ENCODE data around the gene PPFIBP1. TPM values are rescaled to one million over a fixed set of nuclear protein-coding genes. Genes with fewer than 3 reads are reported as not detected.

Gene PPFIBP1
- total and polyA plus RNA-seq, 2 of the 8 experiments (the other 6 are each of a cell fraction or from before 2014, with no cell fraction given) = 7.7 to 31.3 TPM

- TF ChIP-seq, protein P1, sequence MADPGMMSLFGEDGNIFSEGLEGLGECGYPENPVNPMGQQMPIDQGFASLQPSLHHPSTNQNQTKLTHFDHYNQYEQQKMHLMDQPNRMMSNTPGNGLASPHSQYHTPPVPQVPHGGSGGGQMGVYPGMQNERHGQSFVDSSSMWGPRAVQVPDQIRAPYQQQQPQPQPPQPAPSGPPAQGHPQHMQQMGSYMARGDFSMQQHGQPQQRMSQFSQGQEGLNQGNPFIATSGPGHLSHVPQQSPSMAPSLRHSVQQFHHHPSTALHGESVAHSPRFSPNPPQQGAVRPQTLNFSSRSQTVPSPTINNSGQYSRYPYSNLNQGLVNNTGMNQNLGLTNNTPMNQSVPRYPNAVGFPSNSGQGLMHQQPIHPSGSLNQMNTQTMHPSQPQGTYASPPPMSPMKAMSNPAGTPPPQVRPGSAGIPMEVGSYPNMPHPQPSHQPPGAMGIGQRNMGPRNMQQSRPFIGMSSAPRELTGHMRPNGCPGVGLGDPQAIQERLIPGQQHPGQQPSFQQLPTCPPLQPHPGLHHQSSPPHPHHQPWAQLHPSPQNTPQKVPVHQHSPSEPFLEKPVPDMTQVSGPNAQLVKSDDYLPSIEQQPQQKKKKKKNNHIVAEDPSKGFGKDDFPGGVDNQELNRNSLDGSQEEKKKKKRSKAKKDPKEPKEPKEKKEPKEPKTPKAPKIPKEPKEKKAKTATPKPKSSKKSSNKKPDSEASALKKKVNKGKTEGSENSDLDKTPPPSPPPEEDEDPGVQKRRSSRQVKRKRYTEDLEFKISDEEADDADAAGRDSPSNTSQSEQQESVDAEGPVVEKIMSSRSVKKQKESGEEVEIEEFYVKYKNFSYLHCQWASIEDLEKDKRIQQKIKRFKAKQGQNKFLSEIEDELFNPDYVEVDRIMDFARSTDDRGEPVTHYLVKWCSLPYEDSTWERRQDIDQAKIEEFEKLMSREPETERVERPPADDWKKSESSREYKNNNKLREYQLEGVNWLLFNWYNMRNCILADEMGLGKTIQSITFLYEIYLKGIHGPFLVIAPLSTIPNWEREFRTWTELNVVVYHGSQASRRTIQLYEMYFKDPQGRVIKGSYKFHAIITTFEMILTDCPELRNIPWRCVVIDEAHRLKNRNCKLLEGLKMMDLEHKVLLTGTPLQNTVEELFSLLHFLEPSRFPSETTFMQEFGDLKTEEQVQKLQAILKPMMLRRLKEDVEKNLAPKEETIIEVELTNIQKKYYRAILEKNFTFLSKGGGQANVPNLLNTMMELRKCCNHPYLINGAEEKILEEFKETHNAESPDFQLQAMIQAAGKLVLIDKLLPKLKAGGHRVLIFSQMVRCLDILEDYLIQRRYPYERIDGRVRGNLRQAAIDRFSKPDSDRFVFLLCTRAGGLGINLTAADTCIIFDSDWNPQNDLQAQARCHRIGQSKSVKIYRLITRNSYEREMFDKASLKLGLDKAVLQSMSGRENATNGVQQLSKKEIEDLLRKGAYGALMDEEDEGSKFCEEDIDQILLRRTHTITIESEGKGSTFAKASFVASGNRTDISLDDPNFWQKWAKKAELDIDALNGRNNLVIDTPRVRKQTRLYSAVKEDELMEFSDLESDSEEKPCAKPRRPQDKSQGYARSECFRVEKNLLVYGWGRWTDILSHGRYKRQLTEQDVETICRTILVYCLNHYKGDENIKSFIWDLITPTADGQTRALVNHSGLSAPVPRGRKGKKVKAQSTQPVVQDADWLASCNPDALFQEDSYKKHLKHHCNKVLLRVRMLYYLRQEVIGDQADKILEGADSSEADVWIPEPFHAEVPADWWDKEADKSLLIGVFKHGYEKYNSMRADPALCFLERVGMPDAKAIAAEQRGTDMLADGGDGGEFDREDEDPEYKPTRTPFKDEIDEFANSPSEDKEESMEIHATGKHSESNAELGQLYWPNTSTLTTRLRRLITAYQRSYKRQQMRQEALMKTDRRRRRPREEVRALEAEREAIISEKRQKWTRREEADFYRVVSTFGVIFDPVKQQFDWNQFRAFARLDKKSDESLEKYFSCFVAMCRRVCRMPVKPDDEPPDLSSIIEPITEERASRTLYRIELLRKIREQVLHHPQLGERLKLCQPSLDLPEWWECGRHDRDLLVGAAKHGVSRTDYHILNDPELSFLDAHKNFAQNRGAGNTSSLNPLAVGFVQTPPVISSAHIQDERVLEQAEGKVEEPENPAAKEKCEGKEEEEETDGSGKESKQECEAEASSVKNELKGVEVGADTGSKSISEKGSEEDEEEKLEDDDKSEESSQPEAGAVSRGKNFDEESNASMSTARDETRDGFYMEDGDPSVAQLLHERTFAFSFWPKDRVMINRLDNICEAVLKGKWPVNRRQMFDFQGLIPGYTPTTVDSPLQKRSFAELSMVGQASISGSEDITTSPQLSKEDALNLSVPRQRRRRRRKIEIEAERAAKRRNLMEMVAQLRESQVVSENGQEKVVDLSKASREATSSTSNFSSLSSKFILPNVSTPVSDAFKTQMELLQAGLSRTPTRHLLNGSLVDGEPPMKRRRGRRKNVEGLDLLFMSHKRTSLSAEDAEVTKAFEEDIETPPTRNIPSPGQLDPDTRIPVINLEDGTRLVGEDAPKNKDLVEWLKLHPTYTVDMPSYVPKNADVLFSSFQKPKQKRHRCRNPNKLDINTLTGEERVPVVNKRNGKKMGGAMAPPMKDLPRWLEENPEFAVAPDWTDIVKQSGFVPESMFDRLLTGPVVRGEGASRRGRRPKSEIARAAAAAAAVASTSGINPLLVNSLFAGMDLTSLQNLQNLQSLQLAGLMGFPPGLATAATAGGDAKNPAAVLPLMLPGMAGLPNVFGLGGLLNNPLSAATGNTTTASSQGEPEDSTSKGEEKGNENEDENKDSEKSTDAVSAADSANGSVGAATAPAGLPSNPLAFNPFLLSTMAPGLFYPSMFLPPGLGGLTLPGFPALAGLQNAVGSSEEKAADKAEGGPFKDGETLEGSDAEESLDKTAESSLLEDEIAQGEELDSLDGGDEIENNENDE (IDR thresholded peaks at IDR 0.05; ENCODE audit: insufficient replicate concordance, low read length) = no peak
- no peak for TF ChIP-seq SP4 (IDR thresholded peaks at IDR 0.05; ENCODE audit: low read length)
These were observed 122.1 kb downstream of the PPFIBP1 start (continued) for GRCh38 chr12:27646149-27646548.

Measured in H1 (cell line).